Measurements from ENCODE around the gene SPHKAP.
"Not testable (repeated sequence)": the region's sequence is repeated elsewhere in the genome, so short reads cannot be mapped to it uniquely, and the experiment has no call there.

The SPHKAP gene

GRCh38 chr2:227942021-227942420 lies 239.5 kb downstream of the SPHKAP start:
- no peak for DNase-seq (ENCODE audit: low read depth)
- no peak for TF ChIP-seq CTCF (conservative IDR thresholded peaks at IDR 0.05; ENCODE audit: low read depth, low read length)
- H3K4me3 ChIP-seq (ENCODE audit: low read length): no peak overlapping the region

DNA sequence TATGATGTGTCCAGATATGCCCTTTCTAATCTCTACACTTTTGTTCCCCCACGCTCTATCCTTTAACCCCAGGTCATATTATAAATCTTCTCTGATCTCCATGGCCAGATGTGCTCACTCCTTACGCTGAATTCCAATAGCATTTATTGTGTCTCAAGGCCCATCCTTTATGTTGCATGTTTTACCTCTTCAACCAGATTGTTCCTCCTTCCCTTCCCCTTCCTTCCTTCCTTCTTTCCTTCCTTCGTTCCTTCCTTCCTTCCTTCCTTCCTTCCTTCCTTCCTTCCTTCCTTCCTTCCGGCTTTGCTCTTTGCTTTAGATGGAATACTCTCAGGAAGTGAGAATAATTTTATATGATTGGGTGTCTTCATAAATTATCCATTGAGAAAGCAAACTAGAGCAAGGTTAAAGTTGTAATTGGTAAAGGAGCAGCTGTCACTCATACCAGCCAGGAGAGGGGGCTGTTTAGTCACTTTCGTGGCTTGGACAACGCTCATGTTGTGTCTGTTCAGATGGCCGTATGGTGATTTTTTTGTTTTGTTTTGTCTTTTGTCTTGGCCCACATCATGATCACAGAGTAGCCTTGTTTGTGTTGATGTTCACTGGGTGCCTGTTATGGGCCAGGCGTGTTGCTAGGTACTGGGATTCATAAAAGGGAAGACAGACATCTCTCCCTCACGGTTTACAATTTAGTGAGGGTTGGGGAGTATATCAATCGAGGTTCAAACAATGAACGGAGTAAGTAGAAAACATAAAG lies 242.0 kb downstream of the SPHKAP start:
- peak; percentile 69 for TF ChIP-seq CTCF (conservative IDR thresholded peaks at IDR 0.05; ENCODE audit: low read depth, low read length)
- no peak overlapping the region for H3K4me3 ChIP-seq (ENCODE audit: low read length)
- no peak for DNase-seq (ENCODE audit: low read depth)

GRCh38 chr2:227936249-227936648 lies 245.2 kb downstream of the SPHKAP start:
- not testable (repeated sequence) for H3K4me3 ChIP-seq (ENCODE audit: low read length); DNase-seq (ENCODE audit: low read depth)

GRCh38 chr2:227933884-227934283 lies 247.6 kb downstream of the SPHKAP start:
- DNase-seq (ENCODE audit: low read depth): peak; percentile 24
- no peak overlapping the region for H3K4me3 ChIP-seq (ENCODE audit: low read length)
- TF ChIP-seq CTCF (conservative IDR thresholded peaks at IDR 0.05; ENCODE audit: low read depth, low read length): no peak

DNA sequence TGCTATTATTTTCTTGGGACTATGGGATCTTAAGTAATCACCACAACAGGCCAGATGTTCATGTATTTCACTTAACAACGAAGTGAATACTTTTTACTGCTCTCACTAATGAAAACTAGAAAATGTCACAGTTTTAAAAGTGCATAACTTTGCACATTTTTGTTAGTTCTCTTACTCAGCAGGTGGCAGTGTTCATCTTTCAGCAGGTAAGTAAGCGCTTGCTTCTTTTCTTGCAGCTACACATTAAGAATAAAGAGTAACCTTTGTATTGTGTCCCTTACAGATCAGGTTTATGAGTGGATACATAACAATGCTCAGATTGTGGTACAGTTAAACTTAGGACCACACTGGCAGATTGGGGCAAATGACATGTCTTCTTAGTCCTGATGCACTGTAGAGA lies 249.1 kb downstream of the SPHKAP start:
- H3K4me3 ChIP-seq (ENCODE audit: low read length): no peak overlapping the region
- TF ChIP-seq CTCF (conservative IDR thresholded peaks at IDR 0.05; ENCODE audit: low read depth, low read length): peak; percentile 9
- no peak for DNase-seq (ENCODE audit: low read depth)

GRCh38 chr2:227932001-227932400 lies 249.5 kb downstream of the SPHKAP start:
- no peak for TF ChIP-seq CTCF (conservative IDR thresholded peaks at IDR 0.05; ENCODE audit: low read depth, low read length)
- DNase-seq (ENCODE audit: low read depth): no peak

More at GRCh38 chr2:227932001-227932400, 249.5 kb downstream of the SPHKAP start:
- H3K4me3 ChIP-seq (ENCODE audit: low read length): no peak overlapping the region
